MM.1S (cell line): ENCODE measurements around the gene CCL4L2.
"Not testable (repeated sequence)": the region's sequence is repeated elsewhere in the genome, so short reads cannot be mapped to it uniquely, and the experiment has no call there.

Experiments
- DNase-seq: peaks from one replicate; pipeline ENCODE4 v3.0.0-alpha.2; 2015
- H2AFZ ChIP-seq: fragments of 300-600 bp; sonication (generic); 2 replicates; pipeline ENCODE4 v1.6.0; 2016; ENCODE audit warnings: antibody characterized with exemption, low read length
- H3F3A ChIP-seq: fragments of 300-600 bp; sonication (generic); 2 replicates; pipeline ENCODE4 v1.6.1; 2016; ENCODE audit warnings: mild to moderate bottlenecking, antibody characterized with exemption, low read length, moderate library complexity, mixed read lengths; ENCODE audit not compliant: insufficient read depth
- H3K27ac ChIP-seq: fragments of 300-600 bp; sonication (generic); 2 replicates; pipeline ENCODE4 v1.5.1; 2016; ENCODE audit warnings: mild to moderate bottlenecking, low read length
- H3K27me3 ChIP-seq: fragments of 300-600 bp; sonication (generic); replicated peaks from 2 replicates; pipeline ENCODE4 v1.6.0; 2016; ENCODE audit warnings: low read length; ENCODE audit not compliant: insufficient read depth
- H3K36me3 ChIP-seq: fragments of 300-600 bp; sonication (generic); replicated peaks from 2 replicates; pipeline ENCODE4 v1.6.1; 2016; ENCODE audit warnings: mild to moderate bottlenecking, low read length, mixed read lengths; ENCODE audit not compliant: insufficient read depth
- H3K4me1 ChIP-seq: fragments of 300-600 bp; sonication (generic); 2 replicates; pipeline ENCODE4 v1.6.1; 2016; ENCODE audit warnings: low read length, mixed read lengths
- H3K4me2 ChIP-seq: fragments of 300-600 bp; sonication (generic); 2 replicates; pipeline ENCODE4 v1.6.0; 2016; ENCODE audit warnings: low read depth, low read length
- H3K4me3 ChIP-seq: fragments of 300-600 bp; sonication (generic); 2 replicates; pipeline ENCODE4 v1.5.1; 2016; ENCODE audit warnings: low read length, mixed read lengths
- H3K79me2 ChIP-seq: fragments of 300-600 bp; sonication (generic); 2 replicates; pipeline ENCODE4 v1.6.1; 2016; ENCODE audit warnings: mixed run types, low read length, mixed read lengths
- H3K9ac ChIP-seq: fragments of 300-600 bp; sonication (generic); 2 replicates; pipeline ENCODE4 v1.6.1; 2016; ENCODE audit warnings: low read length, mixed read lengths
- H3K9me2 ChIP-seq: fragments of 300-600 bp; sonication (generic); replicated peaks from 2 replicates; pipeline ENCODE4 v1.6.1; 2016; ENCODE audit warnings: mild to moderate bottlenecking, low read length, mixed read lengths; ENCODE audit not compliant: insufficient read depth
- H3K9me3 ChIP-seq: fragments of 300-600 bp; sonication (generic); replicated peaks from 2 replicates; pipeline ENCODE4 v1.6.1; 2016; ENCODE audit warnings: mild to moderate bottlenecking, low read length, mixed read lengths; ENCODE audit not compliant: insufficient read depth
- H4K20me1 ChIP-seq: fragments of 300-600 bp; sonication (generic); 2 replicates; pipeline ENCODE4 v1.6.1; 2016; ENCODE audit warnings: mild to moderate bottlenecking, low read length, moderate library complexity, mixed read lengths; ENCODE audit not compliant: insufficient read depth
- CTCF ChIP-seq: fragments of 300-600 bp; sonication (generic); IDR thresholded peaks from 2 replicates; pipeline ENCODE4 v1.5.1; 2016; ENCODE audit warnings: antibody characterized with exemption, low read length, mixed read lengths
- EZH2 ChIP-seq: fragments of 300-600 bp; sonication (generic); optimal IDR thresholded peaks from 2 replicates; pipeline ENCODE3; 2017; ENCODE audit warnings: low read depth, mild to moderate bottlenecking, antibody characterized with exemption, low read length, mixed read lengths
- EZH2phosphoT487 ChIP-seq: fragments of 300-600 bp; sonication (generic); IDR thresholded peaks from 2 replicates; pipeline ENCODE4 v1.6.1; 2018; ENCODE audit warnings: antibody characterized with exemption, low read length

The CCL4L2 gene

GRCh38 chr17:36196131-36196486, 14.8 kb upstream of the CCL4L2 start:
- peak overlapping the region; percentile 43 for H3K4me2 ChIP-seq
- no peak for TF ChIP-seq CTCF
- TF ChIP-seq EZH2phosphoT487, result no peak
- TF ChIP-seq EZH2, result no peak
- no peaks in the 10 kb centered on the region for H3K9me2 ChIP-seq
- H3F3A ChIP-seq, result peaks cover 91% of the 10 kb centered on the region
- peak overlapping the region; percentile 80 for H3K9ac ChIP-seq
- H3K27ac ChIP-seq, result peak overlapping the region; percentile 84
- no peaks in the 10 kb centered on the region for H4K20me1 ChIP-seq
- no peaks in the 10 kb centered on the region for H3K79me2 ChIP-seq
- H3K36me3 ChIP-seq, result no peaks in the 10 kb centered on the region
- H3K4me3 ChIP-seq, result peak overlapping the region; percentile 1; the same call in 1 of the 2 replicates
- no peaks in the 10 kb centered on the region for H3K27me3 ChIP-seq
- peaks cover 85% of the 10 kb centered on the region for H3K4me1 ChIP-seq
- peak; percentile 48 for DNase-seq
- H2AFZ ChIP-seq, result no peak overlapping the region
- no peaks in the 10 kb centered on the region for H3K9me3 ChIP-seq

GRCh38 chr17:36197387-36197703, 13.5 kb upstream of the CCL4L2 start:
- H3K9me2 ChIP-seq, result no peaks in the 10 kb centered on the region
- DNase-seq, result peak; percentile 83
- no peaks in the 10 kb centered on the region for H4K20me1 ChIP-seq
- no peak overlapping the region for H2AFZ ChIP-seq
- TF ChIP-seq CTCF (peak; percentile 9; the same call in 1 of the 2 replicates), EZH2phosphoT487 (no peak), EZH2 (no peak)
- no peaks in the 10 kb centered on the region for H3K9me3 ChIP-seq
- peak overlapping the region; percentile 80 for H3K9ac ChIP-seq
- H3F3A ChIP-seq, result peaks cover 91% of the 10 kb centered on the region
- no peaks in the 10 kb centered on the region for H3K79me2 ChIP-seq
- H3K27ac ChIP-seq, result peak overlapping the region; percentile 84
- H3K27me3 ChIP-seq, result no peaks in the 10 kb centered on the region
- H3K4me2 ChIP-seq, result peak overlapping the region; percentile 43
- H3K36me3 ChIP-seq, result no peaks in the 10 kb centered on the region
- peaks cover 85% of the 10 kb centered on the region for H3K4me1 ChIP-seq
- peak overlapping the region; percentile 0; the same call in 1 of the 2 replicates for H3K4me3 ChIP-seq

GRCh38 chr17:36198831-36199465, 11.9 kb upstream of the CCL4L2 start:
- Histone ChIP-seq H4K20me1 (no peaks in the 10 kb centered on the region), H3K9me2 (no peaks in the 10 kb centered on the region), H3K36me3 (no peaks in the 10 kb centered on the region), H3K9me3 (no peaks in the 10 kb centered on the region), H3K4me1 (peaks cover 85% of the 10 kb centered on the region), H2AFZ (no peak overlapping the region), H3K9ac (peak overlapping the region; percentile 80), H3K79me2 (no peaks in the 10 kb centered on the region), H3K27ac (peak overlapping the region; percentile 84), H3K4me2 (peak overlapping the region; percentile 43), H3F3A (peaks cover 91% of the 10 kb centered on the region), H3K4me3 (no peak overlapping the region), H3K27me3 (no peaks in the 10 kb centered on the region)
- TF ChIP-seq CTCF (no peak), EZH2 (no peak), EZH2phosphoT487 (no peak)
- peak; percentile 100 for DNase-seq

GRCh38 chr17:36201102-36201501, 9.8 kb upstream of the CCL4L2 start:
- H4K20me1 ChIP-seq, DNase-seq, H3K36me3 ChIP-seq, H3K79me2 ChIP-seq, H3K4me2 ChIP-seq, H3K9me2 ChIP-seq, H3K4me3 ChIP-seq, H3K9me3 ChIP-seq, H3K27me3 ChIP-seq, H2AFZ ChIP-seq, H3K9ac ChIP-seq: not testable (repeated sequence)
- H3K27ac ChIP-seq, result peak overlapping the region; percentile 84; the same call in 1 of the 2 replicates
- H3K4me1 ChIP-seq, result peaks cover 93% of the 10 kb centered on the region
- H3F3A ChIP-seq, result peaks cover 88% of the 10 kb centered on the region

GRCh38 chr17:36201506-36201905, 9.4 kb upstream of the CCL4L2 start:
- H4K20me1 ChIP-seq, H3K4me2 ChIP-seq, H2AFZ ChIP-seq, H3K36me3 ChIP-seq, H3K9me2 ChIP-seq, H3K79me2 ChIP-seq, H3K4me3 ChIP-seq, H3K27me3 ChIP-seq, H3K9me3 ChIP-seq: not testable (repeated sequence)
- peak; percentile 93 for DNase-seq
- Histone ChIP-seq H3K4me1 (peaks cover 93% of the 10 kb centered on the region), H3K9ac (peak overlapping the region; percentile 48; the same call in 1 of the 2 replicates), H3K27ac (peak overlapping the region; percentile 84), H3F3A (peaks cover 88% of the 10 kb centered on the region)
